Hepatic stellate cell (primary cell): ENCODE results near the gene FBLN7.

Experiments used
- DNase-seq: peaks from one replicate; pipeline ENCODE4 v3.0.0; 2011; ENCODE audit warnings: low spot score

The FBLN7 gene

DNA sequence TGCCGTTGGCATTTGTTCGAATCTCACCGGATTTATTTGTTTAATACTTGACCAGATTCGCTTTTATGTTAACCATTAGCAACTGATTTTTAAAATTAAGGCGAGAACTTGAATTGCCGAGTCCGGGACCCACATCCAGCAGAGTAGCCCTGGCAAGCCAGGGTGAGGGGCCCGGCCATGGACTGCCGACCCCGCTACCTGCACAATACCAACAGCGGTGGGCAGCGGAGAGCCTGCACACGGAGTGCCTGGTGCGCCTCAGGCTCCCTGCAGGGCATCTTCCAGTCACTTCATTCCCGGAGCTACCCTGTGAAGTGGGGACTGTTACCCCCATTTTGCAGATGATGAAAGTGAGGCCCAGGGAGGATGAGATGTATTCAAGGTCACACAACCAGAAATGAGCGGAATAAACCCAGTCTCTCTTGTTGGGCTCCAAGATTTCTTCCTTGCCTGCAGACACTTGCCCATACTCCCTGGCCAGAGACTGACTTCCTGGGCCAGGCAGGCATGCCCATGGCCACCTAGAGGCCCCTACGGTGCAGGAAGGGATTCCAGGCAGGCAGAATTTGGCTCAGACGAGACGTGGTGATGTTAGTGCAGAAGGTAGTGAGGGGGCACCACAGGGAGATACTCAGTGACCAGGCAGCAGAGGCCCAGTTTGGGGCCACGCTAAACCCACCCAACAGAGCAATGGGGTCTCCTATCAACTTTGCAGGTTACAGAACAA lies 2.9 kb downstream of the FBLN7 start:
- no peak for DNase-seq

DNA sequence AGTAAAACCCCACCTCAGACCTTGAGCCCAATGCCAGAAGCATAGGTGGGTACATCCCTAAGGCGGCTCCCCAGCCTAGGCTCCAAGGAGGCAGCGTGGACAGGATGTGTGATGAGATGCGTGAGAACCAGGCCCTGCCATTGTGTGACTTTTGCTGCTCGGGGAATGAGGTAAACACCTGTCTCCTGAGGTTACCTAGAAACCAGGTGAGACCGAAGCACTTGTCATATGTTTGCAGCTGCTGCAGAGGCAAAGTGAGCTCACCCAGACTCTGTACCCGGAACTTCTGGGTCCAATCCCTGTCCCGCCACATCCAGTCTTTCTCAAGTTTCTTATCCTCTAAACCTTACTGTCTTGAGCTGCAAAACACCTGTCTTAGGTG lies 3.4 kb downstream of the FBLN7 start:
- DNase-seq, result no peak

DNA sequence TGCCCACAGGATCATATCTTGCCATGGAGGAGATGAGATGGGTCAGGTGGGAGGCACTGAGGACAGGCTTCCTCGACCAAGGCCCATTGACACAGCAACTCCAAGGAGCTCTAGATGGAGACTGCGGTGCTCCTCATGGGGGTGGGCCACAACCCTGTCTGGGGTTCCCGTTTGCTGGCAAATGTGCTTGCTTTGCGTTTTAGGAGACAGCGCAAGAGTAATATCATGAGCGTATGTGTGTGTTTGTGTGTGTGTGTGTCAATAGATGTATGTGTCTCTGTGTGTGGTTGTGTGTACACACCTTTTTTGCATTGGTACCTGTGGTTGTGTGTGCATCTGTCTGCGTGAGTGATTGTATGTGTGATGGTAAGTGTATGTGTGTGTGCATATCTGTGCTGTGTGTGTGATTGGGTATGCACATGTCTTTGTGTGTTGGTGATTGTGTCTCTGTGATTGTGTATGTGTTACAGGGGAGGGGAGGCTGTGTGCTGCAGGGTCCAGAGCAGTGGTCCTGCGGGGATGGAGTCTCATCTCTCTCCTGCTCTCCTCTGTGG lies 4.4 kb downstream of the FBLN7 start:
- DNase-seq, result no peak

DNA sequence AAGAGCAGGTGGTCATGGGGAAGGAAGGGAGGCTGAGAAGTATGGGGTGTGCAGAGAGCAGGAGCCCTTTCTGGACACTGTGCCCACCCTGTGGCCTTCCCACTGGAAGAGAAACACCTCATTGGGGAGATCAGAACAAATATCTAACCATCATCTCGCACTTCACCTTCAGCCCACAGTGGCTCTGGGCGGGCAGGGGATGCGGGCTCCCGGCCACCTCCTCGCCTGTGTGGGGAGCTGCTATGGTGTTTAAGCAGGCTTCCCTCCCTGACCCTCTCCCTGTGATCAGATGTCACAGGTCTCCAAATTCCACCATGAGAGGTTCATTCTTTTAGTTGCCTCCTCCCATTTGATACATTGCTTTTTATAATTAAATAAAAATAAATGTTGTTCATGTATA lies 5.0 kb downstream of the FBLN7 start:
- DNase-seq, result no peak

DNA sequence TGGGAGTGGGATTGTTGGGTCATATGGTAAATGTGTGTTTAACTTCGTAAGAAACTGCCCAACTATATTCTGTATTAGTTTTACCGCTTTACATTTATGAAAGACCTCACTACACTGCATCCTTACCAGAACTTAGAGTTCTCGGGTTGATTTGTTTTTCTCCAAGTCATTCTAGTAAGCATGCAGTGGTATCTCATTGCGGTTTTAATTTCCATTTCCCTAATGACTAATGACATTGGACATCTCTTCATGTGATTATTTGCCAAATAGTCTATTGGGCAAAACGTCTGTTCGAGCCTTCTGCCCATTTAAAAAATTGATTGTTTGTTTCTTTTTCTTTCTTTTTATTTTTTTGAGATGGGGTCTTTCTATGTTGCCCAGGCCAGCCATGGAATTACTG lies 6.8 kb downstream of the FBLN7 start:
- DNase-seq, result no peak

DNA sequence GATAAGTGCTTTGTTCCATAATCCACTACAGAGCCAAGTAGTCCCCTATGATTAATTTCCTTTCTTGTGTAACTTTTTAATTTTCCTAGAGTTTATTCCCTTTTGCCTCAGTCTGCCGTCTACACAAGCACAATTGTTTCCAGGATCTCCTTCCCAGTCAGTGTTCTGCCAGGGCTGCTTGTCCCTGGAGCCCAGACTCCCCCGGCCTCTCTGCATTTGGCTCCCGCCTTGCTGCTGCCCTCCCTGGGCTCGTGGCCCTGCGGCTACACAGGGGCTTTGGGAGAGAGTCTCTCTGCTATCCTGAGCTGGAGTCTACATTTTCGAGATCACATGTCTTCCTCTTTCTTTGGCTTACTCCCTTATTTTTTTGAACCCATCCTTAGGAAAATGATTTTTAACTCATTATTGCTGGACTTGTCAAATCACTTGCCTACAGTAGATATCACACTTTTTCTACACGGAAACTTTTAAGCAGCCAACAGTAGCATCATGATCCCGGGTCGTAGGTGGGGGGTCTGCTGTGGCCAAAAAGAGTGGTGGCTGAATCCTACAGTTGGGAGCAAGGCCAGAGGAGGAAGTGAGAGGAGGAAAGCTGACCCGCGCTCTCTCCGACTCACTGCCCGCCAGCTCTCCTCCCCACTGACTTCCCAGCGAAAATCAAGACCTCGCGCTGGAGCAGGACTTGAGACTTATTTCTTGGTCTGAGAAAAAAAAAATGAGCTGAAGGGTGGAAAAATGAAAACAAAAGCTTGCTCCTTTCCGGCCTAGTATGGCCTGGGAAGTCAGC lies 9.4 kb downstream of the FBLN7 start:
- DNase-seq, result no peak

DNA sequence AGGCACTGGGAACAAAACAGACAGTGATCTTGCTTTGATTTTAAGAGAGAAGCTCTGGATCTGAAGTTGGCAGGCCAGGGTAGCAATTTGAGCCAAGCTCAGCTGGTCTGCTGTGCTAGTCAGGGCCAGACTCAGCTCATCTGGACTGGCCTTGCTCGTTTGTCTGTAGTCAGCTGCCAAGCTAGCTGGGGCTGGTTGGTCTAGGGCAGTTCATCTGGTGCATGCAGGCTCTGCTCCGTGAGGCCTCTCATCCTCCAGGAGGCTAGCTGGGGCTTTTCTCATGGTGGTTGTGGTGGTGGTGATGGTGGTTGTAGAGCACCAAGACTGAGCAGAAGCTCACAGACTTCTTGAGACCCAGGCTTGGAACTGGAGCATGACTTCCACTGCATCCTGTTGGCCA lies 10.3 kb downstream of the FBLN7 start:
- no peak for DNase-seq

DNA sequence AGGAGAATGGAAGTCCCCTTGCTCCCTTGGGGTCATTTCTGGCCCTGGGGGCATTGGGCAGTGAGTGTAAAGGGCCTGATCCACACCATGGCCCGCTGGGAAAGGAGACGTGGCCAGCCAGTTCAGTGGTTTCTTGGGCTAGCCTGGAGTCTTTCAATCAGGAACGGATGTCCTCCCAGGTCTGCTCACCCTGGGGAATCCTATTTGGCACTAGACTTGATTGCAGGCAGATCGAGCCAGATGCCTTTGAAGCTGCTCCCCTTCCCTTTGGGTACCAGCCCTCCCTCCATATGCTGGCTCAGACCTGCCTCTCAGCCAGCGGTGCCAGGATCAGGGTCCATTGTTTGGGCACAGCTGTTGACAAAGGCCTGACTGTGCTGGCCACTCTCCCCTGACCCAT lies 11.0 kb downstream of the FBLN7 start:
- DNase-seq, result no peak

DNA sequence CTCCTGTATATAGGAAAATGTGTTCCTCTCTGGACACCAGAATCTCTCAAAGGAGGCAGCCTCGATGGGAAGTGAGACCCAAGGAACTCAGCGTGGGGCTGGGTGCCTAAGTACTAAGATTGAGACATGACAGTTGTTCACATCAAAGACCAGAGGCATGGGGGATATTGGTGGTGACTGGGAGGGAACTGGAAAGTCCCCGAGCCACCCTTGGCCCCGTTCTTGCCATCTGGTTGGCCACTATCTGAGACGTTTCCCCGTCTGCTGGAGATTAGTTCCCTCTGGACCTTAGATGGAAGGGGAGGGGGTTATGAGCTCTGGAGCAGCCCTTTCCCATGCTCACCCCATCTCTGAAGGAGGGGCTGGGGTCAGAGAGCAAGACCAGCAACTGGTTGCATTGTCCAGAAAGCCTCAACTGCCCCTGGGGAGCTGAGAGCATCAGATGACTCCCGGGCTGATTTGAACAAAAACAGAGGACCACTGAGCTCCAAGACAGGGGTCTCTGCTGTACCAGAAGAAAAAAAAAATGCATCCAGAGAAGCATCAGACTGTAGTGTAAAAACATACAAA lies 11.8 kb downstream of the FBLN7 start:
- DNase-seq, result peak; percentile 47

DNA sequence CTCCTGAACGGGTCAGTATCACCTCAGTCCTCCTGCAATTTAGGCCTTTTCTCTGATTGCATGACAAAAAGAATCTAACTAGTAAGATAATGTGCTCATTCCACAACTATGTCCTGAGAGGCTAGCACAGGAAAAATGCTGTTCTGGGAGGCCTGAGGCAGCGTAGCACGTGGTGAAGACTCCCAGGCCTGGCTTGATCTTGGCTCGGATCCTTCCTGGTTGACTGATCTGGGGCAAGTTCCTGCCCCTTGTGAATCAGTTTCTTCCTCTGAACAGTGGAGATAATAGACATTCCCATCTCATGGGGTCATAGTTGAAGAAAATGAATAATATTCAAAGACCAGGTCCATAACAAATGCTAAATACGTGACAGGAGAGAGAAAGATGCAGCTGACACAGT lies 12.3 kb downstream of the FBLN7 start:
- DNase-seq, result peak; percentile 90

DNA sequence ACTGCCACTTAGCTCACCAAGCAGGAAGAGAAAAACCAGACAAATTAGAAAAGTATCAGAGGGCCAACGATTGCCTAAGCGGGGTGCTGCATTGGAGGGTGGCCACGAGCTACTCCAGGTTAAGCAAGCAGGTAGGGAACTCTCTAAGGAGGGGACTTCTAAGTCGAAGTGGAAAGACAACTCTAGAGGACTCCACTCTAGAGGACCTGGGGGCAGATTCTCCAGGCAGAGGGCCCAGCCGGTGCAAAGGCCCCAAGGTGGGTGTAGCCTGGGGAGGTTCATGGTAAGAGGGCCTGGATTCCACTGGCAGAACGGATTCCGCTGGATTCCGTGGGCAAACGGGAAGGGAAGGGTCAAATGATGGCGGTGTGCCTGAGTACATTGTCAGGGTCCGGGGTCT lies 12.7 kb downstream of the FBLN7 start:
- peak; percentile 33 for DNase-seq

DNA sequence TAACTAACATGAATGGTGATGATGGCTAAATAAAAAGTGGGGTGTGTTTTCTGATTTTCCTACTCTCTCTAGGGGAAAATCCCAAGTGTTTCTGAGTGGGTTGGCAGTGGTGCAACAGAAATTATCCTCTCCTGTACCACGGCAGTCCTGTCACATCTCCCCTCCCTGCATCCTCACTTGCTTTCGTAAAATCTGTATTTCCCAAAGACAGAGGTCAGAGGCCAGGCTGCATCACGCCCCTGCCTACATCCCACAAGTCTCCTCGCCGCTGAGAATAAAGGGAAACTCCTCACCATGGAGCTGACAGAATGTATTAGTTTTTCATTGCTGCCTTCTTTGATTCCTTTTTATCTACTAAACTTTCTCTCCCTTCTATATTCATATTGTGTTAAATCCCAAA lies 13.1 kb downstream of the FBLN7 start:
- no peak for DNase-seq

DNA sequence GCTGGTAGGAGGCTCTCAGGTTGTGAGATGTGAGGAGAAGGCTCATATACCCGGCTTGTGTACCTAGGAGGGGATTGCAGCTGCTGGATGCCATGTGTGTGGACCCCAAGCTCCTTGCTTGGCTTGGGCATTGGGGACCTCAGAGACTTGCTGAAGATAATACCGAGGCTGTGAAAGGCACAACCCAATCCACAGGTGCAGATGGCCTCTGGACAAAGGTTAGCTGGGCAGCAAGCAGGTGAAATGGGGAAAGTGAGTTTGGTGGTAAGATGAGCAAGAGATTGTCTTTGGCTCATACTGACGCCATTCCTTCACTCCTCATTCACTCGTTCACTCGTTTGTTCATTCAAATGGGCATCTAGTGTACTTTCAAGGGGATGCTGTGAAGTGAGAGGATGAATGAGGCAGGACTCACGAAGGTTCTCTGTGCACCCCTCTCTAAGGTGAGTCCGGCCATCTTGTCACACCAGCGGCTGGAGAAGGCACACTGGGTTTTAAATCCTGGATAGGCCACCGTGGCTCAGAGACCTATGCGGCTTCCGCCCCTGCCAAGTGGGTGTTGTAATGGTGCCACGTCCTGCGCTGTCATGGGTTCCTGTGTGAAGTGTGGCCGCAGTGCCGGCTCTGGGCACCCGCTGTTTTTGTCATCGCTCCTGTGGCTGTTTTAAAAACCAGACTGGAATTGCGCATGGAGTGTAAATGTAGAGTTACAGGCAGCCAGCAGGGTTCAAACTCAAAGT lies 13.7 kb downstream of the FBLN7 start:
- DNase-seq, result no peak

DNA sequence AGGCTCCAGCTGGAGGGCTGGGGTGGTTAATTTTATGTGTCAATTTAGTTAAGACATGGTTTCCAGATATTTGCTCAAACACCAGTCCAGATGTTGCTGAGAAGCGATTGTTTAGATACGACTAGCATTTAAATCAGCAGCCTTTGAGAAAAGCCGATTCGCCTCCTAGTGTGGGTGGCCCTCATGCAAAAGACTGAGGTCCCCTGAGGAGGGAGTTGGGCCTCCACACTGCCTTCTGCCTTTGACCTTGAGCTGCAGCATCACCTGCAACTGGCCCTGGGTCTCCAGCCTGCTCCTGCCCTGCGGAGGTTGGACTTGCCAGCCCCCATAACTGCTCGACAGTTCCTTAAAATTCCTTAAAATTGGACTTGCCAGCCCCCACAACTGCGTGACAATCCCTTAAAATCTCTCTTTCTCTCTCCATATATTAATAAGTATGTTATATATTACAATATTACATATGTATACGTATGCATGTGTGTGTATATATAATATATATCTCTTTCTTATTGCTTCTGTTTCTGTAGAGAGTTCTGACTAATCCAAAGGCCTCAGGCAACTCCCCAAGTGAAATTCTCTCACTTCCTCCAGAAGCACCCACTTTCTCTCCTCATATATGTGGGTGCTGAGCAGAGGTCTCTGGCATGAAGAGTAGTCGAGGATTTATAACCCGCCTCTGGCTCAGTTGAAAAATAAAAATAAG lies 14.4 kb downstream of the FBLN7 start:
- no peak for DNase-seq

DNA sequence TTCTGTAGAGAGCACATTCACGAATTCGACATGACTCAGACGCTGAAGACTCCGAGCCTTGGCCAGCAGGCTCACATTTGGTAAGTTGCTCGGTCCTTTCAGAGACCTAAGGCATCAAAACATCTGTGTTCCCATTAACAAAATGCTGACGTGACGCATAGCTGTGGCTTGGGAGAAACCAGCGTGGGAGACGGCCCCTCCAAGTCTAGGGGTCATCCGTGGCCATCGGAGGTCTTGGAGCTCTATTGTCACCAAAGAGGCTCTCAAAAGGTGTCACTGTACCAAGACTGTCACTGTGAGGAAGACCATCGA lies 14.9 kb downstream of the FBLN7 start:
- DNase-seq, result no peak

DNA sequence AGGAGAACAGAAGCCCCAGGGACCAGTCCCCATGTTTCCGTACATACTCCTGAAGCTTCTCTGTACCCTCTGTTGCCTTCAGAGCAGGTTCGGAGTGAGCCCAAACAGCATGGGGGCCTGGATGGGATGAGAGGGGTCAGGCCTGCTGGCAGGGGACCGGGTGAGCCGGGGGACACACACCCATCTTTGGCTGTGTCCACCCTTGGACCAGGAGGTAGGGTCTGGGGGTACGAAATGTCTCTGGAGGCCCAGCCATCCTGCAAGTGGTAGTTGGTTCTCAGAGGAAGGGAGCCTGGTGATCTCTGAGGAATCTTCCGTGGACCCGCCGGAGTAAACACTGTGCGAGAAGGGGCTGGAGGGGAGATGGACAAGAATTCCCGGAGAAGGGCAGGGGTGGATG lies 15.3 kb downstream of the FBLN7 start:
- DNase-seq, result no peak

DNA sequence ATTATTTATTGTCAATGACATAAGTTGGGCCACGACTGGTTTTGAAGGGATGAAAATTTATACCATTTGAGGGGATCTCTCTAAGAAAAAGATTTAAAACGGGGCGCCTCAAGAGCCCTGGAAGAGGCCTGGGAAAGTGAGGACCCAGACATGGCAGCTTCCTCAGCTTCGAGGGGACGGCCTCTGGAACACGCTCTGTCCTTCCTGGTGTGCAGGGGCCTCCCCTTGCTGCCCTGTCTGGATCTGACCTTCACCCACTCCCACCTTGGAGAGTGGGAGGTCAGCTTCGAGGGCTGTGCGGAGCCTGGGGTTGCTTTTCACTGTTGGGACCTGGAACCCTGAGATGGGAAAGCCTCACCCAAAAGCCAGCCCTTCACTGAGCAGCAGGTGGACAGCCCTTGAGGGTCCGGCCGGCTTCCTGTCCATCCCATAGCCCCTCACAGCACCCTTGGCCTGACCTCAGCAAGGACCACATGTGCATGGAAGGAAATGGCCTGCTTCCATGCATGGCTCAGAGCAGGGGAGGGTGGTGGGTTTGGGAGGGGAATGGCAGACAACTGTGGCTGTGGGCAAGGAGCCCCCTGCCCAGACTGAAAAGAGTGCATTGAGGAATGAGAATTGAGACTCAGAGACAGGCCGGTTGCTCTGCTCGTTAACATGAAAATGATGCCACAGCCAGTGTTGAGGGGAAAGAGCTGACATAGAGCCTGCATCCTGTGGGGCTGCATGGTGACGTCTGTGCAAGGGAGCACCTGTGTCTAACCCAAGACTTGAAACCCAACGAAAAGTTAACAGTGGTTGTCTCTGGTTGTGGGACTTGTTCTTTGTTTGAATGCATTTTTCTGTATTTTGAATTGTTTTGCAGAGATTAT lies 16.3 kb downstream of the FBLN7 start:
- DNase-seq, result no peak

DNA sequence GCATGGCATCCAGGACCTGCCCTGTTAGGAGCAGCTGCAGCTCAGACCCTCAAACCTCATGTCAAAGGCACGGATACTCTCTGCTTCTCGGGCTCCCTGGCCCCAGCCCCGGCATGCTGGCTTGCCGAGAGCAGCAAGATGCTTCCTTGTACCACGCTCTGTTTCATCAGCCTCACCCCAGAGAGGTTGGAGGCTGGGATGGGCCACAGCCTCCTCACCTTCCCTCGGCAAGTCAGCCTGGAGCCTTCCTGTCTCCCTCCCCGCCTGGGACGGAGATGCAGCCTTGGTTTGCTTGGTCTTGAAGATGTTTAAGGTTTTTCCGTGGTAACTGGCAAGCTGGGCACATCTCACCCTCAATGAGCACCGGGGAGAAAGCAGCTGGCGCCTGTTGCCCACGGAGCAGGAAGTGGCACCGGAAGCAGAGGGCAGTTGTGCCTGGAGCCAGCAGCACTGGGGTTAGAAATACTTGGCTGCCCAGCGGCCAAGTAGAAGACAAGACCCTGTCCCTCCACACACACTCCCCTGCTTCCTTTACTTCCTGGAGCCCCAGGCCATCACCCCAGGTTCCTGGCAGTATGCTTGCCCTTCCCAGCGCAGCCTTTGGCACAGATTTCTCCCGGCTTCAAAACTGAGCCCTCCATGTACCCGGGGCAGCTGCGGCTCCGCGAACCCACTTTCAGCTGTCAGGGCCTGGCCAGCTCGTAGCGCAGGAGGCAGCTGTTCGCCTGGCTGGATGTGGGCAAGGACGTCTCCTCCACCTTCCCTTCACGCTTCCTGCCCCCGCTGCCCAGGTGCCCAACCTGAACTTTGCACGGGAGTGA lies 17.4 kb downstream of the FBLN7 start:
- no peak for DNase-seq

DNA sequence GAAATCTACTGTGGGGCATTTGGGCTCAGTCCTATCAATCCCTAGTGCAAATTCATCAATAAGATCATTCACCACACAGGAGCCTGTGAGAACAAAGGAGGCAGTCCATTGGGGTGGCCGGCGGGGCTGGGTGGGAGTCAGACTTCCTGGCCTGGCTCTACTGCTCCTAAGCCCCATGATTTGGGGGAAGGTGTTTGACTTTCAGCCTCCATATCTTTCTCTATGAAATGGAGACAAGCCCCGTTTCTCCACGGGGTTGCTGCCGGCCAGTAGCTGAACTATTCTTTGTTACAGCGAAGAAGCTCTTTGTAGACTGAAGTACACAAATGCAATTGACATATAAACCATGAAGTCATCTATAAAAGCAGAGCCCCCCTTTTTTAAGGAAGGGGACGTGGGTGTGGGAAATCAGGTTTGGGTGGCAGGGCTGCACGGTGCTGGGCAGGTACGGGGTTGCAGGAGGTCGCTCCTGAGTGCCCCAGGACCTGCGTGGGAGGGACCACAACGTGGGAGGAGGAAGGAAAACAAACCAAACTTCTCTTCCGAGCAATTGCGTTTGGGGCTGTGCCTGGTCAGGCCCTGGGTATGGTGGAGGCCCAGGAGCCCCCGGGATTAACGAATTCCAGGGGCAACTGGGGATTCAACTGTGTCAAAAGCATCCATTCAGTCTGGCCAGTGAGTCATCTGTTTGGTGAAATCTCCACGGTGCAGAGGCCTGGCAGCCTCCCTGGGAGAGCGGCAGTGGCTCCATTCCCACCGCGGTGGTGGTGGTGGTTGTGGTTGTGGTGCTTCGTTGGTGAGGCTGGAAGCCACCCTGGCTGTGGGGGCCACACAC lies 18.2 kb downstream of the FBLN7 start:
- DNase-seq, result peak; percentile 27
